HG02571 (cell line): ENCODE data around the gene GSTA3.
"Not testable (repeated sequence)": the region's sequence is repeated elsewhere in the genome, so short reads cannot be mapped to it uniquely, and the experiment has no call there.

ENCODE experiments used
- ATAC-seq: cut with Tn5 transposase; IDR thresholded peaks from one replicate; pipeline ENCODE4 v1.9.1; 2021; ENCODE audit warnings: mild to moderate bottlenecking, moderate library complexity; ENCODE audit not compliant: unreplicated experiment

The GSTA3 gene

GRCh38 chr6:52909531-52909930 is at the start of gene GSTA3:
Gene GSTA3 (minus strand): TSS chr6:52909698. CDS start chr6:52905834, 3,864 bp downstream.
- no peak for ATAC-seq

GRCh38 chr6:52958546-52959255 is 49.2 kb upstream of the GSTA3 start:
- ATAC-seq: no peak

- no peak for ATAC-seq
Measured at GRCh38 chr6:52955871-52956270, 46.4 kb upstream of the GSTA3 start.

GRCh38 chr6:52953911-52954839 is 44.7 kb upstream of the GSTA3 start:
- no peak for ATAC-seq

GRCh38 chr6:52946306-52946705 is 36.8 kb upstream of the GSTA3 start:
- ATAC-seq: no peak

GRCh38 chr6:52942821-52943220 is 33.3 kb upstream of the GSTA3 start:
- ATAC-seq: not testable (repeated sequence)

GRCh38 chr6:52942221-52942620 is 32.7 kb upstream of the GSTA3 start:
- ATAC-seq: no peak

- ATAC-seq: no peak
Measured at GRCh38 chr6:52937908-52938307, 28.4 kb upstream of the GSTA3 start.

- no peak for ATAC-seq
Measured at GRCh38 chr6:52933778-52934177, 24.3 kb upstream of the GSTA3 start.

- no peak for ATAC-seq
Measured at GRCh38 chr6:52931351-52931750, 21.9 kb upstream of the GSTA3 start.

GRCh38 chr6:52929321-52930164 is 20.0 kb upstream of the GSTA3 start:
- ATAC-seq: no peak

- no peak for ATAC-seq
Measured at GRCh38 chr6:52927451-52927850, 18.0 kb upstream of the GSTA3 start.

GRCh38 chr6:52925919-52926792 is 16.7 kb upstream of the GSTA3 start:
- no peak for ATAC-seq

- ATAC-seq: no peak
Measured at GRCh38 chr6:52925042-52925441, 15.5 kb upstream of the GSTA3 start.

GRCh38 chr6:52923689-52924088 is 14.2 kb upstream of the GSTA3 start:
- ATAC-seq: not testable (repeated sequence)

- ATAC-seq: no peak
Measured at GRCh38 chr6:52922161-52922560, 12.7 kb upstream of the GSTA3 start.

- no peak for ATAC-seq
Measured at GRCh38 chr6:52921743-52922142, 12.2 kb upstream of the GSTA3 start.

- not testable (repeated sequence) for ATAC-seq
Measured at GRCh38 chr6:52919511-52919910, 10.0 kb upstream of the GSTA3 start.

GRCh38 chr6:52918771-52919170 is 9.3 kb upstream of the GSTA3 start:
- ATAC-seq: not testable (repeated sequence)
